Neuron (in vitro differentiated cells): ENCODE data around the gene PCDHGA1.

Source experiments
- H2AFZ ChIP-seq: one replicate; pipeline ENCODE4 v1.6.1; 2013; ENCODE audit warnings: low read depth, mild to moderate bottlenecking, inconsistent platforms, low read length, moderate library complexity
- H3K27me3 ChIP-seq: one replicate; pipeline ENCODE4 v1.6.1; 2013; ENCODE audit warnings: low read length; ENCODE audit not compliant: insufficient read depth
- H3K36me3 ChIP-seq: one replicate; pipeline ENCODE4 v1.6.1; 2013; ENCODE audit warnings: low read length; ENCODE audit not compliant: insufficient read depth
- H3K4me1 ChIP-seq: one replicate; pipeline ENCODE4 v1.6.1; 2013; ENCODE audit warnings: low read length; ENCODE audit not compliant: insufficient read depth
- H3K4me3 ChIP-seq: 2 replicates; pipeline ENCODE4 v1.5.1; 2013; ENCODE audit warnings: mild to moderate bottlenecking, low read length, moderate library complexity
- H3K9me3 ChIP-seq: one replicate; pipeline ENCODE4 v1.6.1; 2013; ENCODE audit warnings: low read length

PCDHGA1 gene

GRCh38 chr5:141510850-141511601, 180.7 kb downstream of the PCDHGA1 start:
- H3K9me3 ChIP-seq = peaks cover 3% of the 10 kb centered on the region
- peaks cover 59% of the 10 kb centered on the region for H3K4me1 ChIP-seq

GRCh38 chr5:141511771-141512325, 181.5 kb downstream of the PCDHGA1 start:
- Histone ChIP-seq H3K27me3 (no peaks in the 10 kb centered on the region), H3K4me1 (peaks cover 58% of the 10 kb centered on the region), H3K9me3 (peaks cover 3% of the 10 kb centered on the region), H3K36me3 (peaks cover 23% of the 10 kb centered on the region), H3K4me3 (no peak overlapping the region), H2AFZ (no peak overlapping the region)

More at GRCh38 chr5:141510850-141511601, 180.7 kb downstream of the PCDHGA1 start:
- Histone ChIP-seq H2AFZ (no peak overlapping the region), H3K4me3 (no peak overlapping the region), H3K36me3 (peaks cover 18% of the 10 kb centered on the region), H3K27me3 (no peaks in the 10 kb centered on the region)

DNA sequence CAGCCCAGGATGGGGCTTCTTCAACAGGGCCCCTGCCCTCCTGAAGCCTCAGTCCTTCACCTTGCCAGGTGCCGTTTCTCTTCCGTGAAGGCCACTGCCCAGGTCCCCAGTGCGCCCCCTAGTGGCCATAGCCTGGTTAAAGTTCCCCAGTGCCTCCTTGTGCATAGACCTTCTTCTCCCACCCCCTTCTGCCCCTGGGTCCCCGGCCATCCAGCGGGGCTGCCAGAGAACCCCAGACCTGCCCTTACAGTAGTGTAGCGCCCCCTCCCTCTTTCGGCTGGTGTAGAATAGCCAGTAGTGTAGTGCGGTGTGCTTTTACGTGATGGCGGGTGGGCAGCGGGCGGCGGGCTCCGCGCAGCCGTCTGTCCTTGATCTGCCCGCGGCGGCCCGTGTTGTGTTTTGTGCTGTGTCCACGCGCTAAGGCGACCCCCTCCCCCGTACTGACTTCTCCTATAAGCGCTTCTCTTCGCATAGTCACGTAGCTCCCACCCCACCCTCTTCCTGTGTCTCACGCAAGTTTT, 182.1 kb downstream of the PCDHGA1 start:
- Histone ChIP-seq H3K4me3 (no peak overlapping the region), H3K4me1 (peaks cover 53% of the 10 kb centered on the region), H3K9me3 (peaks cover 3% of the 10 kb centered on the region), H3K27me3 (no peaks in the 10 kb centered on the region), H3K36me3 (peaks cover 25% of the 10 kb centered on the region), H2AFZ (no peak overlapping the region)

GRCh38 chr5:141512911-141513626, 182.8 kb downstream of the PCDHGA1 start:
- H2AFZ ChIP-seq = peak overlapping the region; percentile 4
- peaks cover 47% of the 10 kb centered on the region for H3K4me1 ChIP-seq
- H3K4me3 ChIP-seq = peak overlapping the region; percentile 43
- H3K36me3 ChIP-seq = peaks cover 29% of the 10 kb centered on the region
- peaks cover 3% of the 10 kb centered on the region for H3K9me3 ChIP-seq
- H3K27me3 ChIP-seq = no peaks in the 10 kb centered on the region

DNA sequence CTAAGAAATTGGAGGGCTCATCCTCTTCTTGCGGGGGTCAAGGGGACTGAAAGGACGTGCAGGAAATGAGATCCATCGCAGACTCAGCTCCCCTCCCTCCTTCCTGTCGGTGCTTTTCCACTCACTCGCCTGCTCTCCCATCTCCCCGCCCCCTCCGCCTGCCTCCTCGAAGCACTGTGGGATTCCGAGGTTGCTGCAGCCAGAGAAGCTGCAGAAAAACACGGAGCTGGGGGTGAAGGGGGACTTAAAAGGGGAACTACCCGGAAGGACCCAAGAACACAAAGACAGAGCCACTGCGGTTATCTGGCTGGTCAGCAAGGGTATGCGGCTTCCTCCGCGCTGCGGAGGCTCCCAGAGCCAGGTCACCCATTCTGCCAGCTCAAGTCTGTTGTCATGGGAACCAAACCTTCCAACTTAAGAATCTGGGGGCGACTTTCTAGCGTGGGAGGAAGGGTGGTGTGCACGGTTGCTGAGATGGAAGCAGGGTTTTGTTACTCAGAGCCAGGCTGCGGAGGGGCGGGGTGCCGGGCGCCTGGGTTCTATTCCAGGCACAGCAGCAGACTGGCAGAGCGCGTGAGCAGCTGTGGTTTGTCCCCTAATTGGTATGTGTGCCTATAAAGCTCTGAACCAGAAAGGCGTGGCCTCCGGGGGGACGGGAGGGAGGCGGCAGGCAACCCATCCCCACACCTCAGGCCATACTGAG, 183.5 kb downstream of the PCDHGA1 start:
- H3K9me3 ChIP-seq = peaks cover 3% of the 10 kb centered on the region
- H3K4me1 ChIP-seq = peaks cover 41% of the 10 kb centered on the region
- peak overlapping the region; percentile 43 for H3K4me3 ChIP-seq
- peaks cover 31% of the 10 kb centered on the region for H3K36me3 ChIP-seq
- H3K27me3 ChIP-seq = no peaks in the 10 kb centered on the region
- peak overlapping the region; percentile 4 for H2AFZ ChIP-seq

- Histone ChIP-seq H3K4me3 (peak overlapping the region; percentile 43), H3K9me3 (peaks cover 3% of the 10 kb centered on the region), H3K4me1 (peaks cover 33% of the 10 kb centered on the region), H3K36me3 (peaks cover 37% of the 10 kb centered on the region), H2AFZ (no peak overlapping the region), H3K27me3 (no peaks in the 10 kb centered on the region)
Observed at GRCh38 chr5:141514330-141515133, 184.2 kb downstream of the PCDHGA1 start.

DNA sequence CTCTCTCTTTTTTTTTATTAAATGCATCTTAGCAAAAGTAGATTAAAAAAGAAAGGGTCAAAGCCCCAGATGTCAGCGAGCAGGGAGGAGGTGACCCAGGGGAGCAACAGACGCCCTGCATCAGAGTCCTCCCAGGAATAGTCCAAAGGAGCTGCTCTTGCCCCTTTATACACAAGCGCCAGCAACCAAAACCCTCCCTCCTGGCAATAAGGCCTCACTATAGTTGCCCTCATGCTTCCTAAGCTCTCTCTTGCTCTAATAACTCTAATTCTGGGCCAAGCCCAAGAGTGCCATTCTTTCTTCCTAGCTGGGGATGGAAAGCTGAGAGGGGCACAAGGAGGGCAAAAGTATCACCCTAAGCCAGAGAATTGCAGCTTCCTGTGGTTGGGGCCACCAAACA, 184.8 kb downstream of the PCDHGA1 start:
- peaks cover 40% of the 10 kb centered on the region for H3K36me3 ChIP-seq
- H3K4me3 ChIP-seq = no peak overlapping the region
- H3K27me3 ChIP-seq = no peaks in the 10 kb centered on the region
- no peak overlapping the region for H2AFZ ChIP-seq
- H3K4me1 ChIP-seq = peaks cover 30% of the 10 kb centered on the region
- peaks cover 3% of the 10 kb centered on the region for H3K9me3 ChIP-seq

GRCh38 chr5:141515946-141516671, 185.8 kb downstream of the PCDHGA1 start:
- H3K27me3 ChIP-seq = no peaks in the 10 kb centered on the region
- peaks cover 37% of the 10 kb centered on the region for H3K4me1 ChIP-seq
- no peak overlapping the region for H2AFZ ChIP-seq
- peaks cover 34% of the 10 kb centered on the region for H3K36me3 ChIP-seq
- H3K9me3 ChIP-seq = peaks cover 2% of the 10 kb centered on the region
- no peak overlapping the region for H3K4me3 ChIP-seq

DNA sequence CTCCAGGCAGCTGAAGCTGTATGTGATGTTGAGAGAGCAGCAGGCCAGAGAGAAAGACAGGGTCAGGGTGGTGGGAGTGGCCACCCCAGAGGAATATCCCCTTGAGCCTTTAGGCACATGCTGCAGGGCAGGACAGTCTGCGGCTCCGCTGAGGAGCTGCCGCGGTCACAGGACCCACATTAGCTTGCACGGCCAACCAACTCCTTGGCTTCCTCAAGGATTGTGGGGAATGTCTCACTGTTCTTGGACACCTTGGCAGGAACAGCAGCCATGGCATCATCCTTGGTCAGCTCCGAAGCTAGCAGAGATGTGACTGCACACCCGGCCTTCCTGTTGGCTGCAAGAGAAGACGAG, 186.3 kb downstream of the PCDHGA1 start:
- Histone ChIP-seq H3K4me3 (no peak overlapping the region), H3K36me3 (peaks cover 29% of the 10 kb centered on the region), H3K9me3 (no peaks in the 10 kb centered on the region), H3K27me3 (no peaks in the 10 kb centered on the region), H2AFZ (no peak overlapping the region), H3K4me1 (peaks cover 42% of the 10 kb centered on the region)

DNA sequence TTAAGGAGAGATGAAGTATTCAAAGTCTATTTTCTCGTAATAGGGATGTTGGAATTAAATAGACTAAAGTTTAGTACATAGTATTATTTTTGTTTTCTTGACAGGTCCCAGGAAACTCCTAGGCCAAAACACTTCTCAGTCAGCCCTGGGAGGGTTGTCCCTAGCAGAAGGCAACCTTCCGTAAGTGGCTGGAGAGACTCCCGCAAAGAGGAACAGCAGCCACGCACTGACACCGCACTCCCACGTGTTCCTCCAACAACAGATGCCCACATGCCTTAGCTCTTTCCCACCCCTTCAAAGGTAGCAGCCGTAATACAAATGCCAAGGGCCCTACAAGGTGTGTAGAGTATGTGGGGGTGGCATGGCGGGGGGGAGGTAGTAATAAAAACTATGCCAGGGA, 187.0 kb downstream of the PCDHGA1 start:
- Histone ChIP-seq H3K27me3 (no peaks in the 10 kb centered on the region), H2AFZ (no peak overlapping the region), H3K4me1 (peaks cover 49% of the 10 kb centered on the region), H3K4me3 (no peak overlapping the region), H3K36me3 (peaks cover 28% of the 10 kb centered on the region), H3K9me3 (no peaks in the 10 kb centered on the region)

DNA sequence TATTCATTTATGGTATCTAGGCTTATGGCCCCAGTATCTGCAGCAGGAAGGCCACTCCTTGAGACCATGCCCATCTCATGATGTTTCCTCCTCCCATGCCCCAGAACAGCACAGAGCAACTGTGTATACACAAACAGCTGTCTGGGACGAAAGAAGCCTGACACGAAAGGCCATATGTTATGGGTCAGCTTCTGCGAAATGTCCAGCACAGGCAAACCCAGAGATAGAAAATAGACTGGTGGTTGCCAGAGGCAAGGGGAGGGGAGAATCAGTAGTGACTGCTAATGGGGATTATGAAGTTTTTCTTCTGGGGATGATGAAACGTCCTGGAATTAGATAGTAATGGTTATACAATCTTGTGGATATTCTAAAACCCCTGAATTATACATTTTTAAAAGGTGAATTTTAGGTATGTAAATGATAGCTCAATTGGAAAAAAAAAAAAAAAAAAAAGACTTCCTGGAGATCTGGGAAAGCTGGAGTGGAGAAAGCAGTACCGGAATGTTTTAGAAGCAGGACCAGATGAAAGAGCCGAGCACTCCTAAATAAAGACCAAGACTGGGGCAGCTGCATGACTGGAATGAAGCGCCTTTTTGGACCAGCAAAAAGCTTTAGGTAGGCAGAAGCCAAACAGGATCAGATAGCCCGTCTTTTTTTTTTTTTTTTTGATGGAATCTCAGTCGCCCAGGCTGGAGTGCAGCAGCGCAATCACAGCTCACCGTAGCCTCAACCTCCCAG, 187.7 kb downstream of the PCDHGA1 start:
- no peaks in the 10 kb centered on the region for H3K9me3 ChIP-seq
- peaks cover 43% of the 10 kb centered on the region for H3K4me1 ChIP-seq
- no peaks in the 10 kb centered on the region for H3K27me3 ChIP-seq
- no peak overlapping the region for H3K4me3 ChIP-seq
- H3K36me3 ChIP-seq = peaks cover 29% of the 10 kb centered on the region
- no peak overlapping the region for H2AFZ ChIP-seq
